ENCODE measurements around the gene PIEZO2. TPM values are rescaled to one million over a fixed set of nuclear protein-coding genes. Genes with fewer than 3 reads are reported as not detected.

The PIEZO2 gene
- total and polyA plus RNA-seq, 9 donors, result 2.0 to 8.5 (median 3.2) TPM

DNA sequence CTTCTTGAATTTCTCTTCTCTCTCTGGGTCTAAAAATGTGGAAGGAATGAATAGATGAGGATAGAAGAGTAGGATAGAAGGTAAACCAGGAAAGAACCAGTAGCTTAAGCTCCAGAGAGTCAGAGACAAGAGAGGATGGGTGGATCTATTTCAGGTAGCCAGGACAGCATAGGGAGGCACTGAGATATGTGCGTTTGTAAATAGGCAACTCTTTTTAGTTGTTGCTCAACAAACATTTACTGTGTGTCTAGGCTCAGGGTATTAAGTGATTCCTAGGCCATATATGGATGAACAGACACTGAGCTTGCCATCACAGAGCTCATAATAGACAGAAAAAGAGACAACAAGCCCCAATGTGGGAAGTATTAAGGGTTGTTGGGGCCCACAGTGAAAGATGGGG is 463.1 kb downstream of the PIEZO2 start:
- H3K9me3 ChIP-seq, result no peaks in the 10 kb centered on the region
- H3K36me3 ChIP-seq, result no peaks in the 10 kb centered on the region
- H3K4me1 ChIP-seq (ENCODE audit: insufficient read depth), result no peaks in the 10 kb centered on the region
- H3K27ac ChIP-seq, result no peak overlapping the region
- no peak overlapping the region for H3K4me3 ChIP-seq
- no peak for DNase-seq
- TF ChIP-seq POLR2A (IDR thresholded peaks at IDR 0.05), result no peak
- TF ChIP-seq, protein P1, sequence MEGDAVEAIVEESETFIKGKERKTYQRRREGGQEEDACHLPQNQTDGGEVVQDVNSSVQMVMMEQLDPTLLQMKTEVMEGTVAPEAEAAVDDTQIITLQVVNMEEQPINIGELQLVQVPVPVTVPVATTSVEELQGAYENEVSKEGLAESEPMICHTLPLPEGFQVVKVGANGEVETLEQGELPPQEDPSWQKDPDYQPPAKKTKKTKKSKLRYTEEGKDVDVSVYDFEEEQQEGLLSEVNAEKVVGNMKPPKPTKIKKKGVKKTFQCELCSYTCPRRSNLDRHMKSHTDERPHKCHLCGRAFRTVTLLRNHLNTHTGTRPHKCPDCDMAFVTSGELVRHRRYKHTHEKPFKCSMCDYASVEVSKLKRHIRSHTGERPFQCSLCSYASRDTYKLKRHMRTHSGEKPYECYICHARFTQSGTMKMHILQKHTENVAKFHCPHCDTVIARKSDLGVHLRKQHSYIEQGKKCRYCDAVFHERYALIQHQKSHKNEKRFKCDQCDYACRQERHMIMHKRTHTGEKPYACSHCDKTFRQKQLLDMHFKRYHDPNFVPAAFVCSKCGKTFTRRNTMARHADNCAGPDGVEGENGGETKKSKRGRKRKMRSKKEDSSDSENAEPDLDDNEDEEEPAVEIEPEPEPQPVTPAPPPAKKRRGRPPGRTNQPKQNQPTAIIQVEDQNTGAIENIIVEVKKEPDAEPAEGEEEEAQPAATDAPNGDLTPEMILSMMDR (IDR thresholded peaks at IDR 0.05), result no peak
- no peak for TF ChIP-seq EP300 (IDR thresholded peaks at IDR 0.05)
- WGBS, 3 donors, result 0 to 49% (median 0%) methylated on average over 1 of the region's 1 CpG
- intact Hi-C loops (cut with DNase I), result no loop called here
- H3K27me3 ChIP-seq, result no peaks in the 10 kb centered on the region

DNA sequence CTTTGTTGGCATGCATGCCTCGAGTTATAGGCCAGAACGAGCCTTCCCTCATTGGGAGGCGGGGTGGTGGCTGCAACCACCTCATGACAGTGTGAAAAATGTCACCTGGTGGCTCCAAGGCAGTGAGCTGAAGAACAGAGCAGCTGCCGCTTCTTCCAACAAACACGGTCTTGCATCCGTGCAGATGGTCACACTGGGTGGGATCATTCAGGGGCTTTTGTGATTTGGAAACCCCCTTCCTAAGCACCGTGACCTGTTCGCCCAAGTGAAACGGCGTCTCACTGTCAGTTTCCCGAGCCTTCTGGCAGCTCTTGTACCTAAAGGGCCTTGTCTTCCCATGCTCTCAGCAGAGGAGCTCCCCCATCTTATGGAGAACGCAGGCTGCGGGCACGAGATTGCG is 463.9 kb downstream of the PIEZO2 start:
- H3K4me3 ChIP-seq, result no peak overlapping the region
- no peaks in the 10 kb centered on the region for H3K36me3 ChIP-seq
- no peak for DNase-seq
- H3K27ac ChIP-seq, result no peak overlapping the region
- H3K27me3 ChIP-seq, result no peaks in the 10 kb centered on the region
- TF ChIP-seq POLR2A (IDR thresholded peaks at IDR 0.05), result no peak
- TF ChIP-seq, protein P1 (IDR thresholded peaks at IDR 0.05), result no peak
- TF ChIP-seq EP300 (IDR thresholded peaks at IDR 0.05), result no peak
- H3K9me3 ChIP-seq, result no peaks in the 10 kb centered on the region
- no peaks in the 10 kb centered on the region for H3K4me1 ChIP-seq (ENCODE audit: insufficient read depth)
- WGBS, 3 donors, result 48 to 59% (median 55%) methylated on average over 15 of the region's 15 CpGs
- intact Hi-C loops (cut with DNase I), result no loop called here

DNA sequence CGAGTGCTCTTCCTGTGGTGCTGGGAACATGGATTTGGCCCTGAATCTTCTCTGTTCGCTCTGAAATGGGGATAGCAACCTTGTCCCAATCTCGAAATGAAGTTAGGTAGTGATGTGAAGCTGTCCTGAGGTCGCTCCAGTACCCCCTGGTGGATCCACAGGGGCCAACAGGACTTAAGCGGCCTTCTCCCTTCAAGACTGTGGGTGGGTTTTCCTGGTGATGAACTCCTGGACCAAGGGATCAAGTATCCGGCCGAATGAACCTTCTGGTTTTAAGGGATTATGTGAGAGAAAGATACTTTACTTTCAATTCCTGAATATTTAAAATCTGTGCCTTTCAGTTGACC is 467.0 kb downstream of the PIEZO2 start:
- WGBS, 3 donors, result 92 to 95% (median 93%) methylated on average over 7 of the region's 7 CpGs

DNA sequence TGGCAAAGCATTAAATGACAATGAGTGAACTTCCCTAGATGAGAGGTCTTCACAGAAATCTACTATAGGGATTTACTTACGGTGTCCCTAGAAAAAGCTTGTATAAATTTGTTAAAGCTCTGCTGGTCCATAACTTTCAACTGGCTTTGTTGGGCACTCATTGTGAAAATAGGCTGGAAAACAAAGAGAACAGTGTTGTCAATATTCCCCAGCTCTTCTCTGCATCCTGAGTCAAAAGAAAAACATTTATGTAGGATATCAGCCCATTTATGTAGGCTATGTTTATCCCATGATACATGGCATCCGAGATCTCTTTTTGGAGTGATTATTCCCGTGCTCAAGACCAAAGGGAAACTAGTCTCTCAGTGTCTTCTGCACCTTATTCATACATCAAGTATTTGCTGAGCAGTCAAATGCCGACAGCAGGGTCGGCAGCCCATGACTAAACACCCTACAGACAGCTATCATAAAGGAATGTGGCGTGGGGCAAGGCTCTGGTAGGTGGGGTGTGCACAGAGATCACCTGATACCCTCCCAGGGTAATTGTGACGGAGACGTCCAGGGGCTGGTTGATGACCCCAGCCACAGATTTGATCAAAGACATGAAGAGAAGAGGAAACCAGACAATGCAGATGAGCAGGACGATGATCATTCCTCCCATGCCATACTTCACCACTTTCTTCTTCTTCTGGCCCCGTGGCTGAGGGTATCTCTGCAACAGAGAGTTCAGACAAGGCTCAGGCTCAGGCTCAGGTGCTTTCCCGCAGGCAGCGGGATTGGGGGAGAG is 467.6 kb downstream of the PIEZO2 start:
- Histone ChIP-seq H3K27ac (no peak overlapping the region), H3K9me3 (no peaks in the 10 kb centered on the region), H3K4me3 (no peak overlapping the region), H3K4me1 (ENCODE audit: insufficient read depth) (no peaks in the 10 kb centered on the region), H3K36me3 (no peaks in the 10 kb centered on the region), H3K27me3 (no peaks in the 10 kb centered on the region)
- DNase-seq, result no peak
- intact Hi-C loops (cut with DNase I), result no loop called here
- no peak for TF ChIP-seq POLR2A (IDR thresholded peaks at IDR 0.05)
- WGBS, 3 donors, result 87 to 89% (median 87%) methylated on average over 12 of the region's 12 CpGs

More for the DNA sequence above, 467.0 kb downstream of the PIEZO2 start:
- no peak overlapping the region for H3K4me3 ChIP-seq
- H3K36me3 ChIP-seq, result no peaks in the 10 kb centered on the region
- no peaks in the 10 kb centered on the region for H3K9me3 ChIP-seq
- no peak for TF ChIP-seq POLR2A (IDR thresholded peaks at IDR 0.05)
- TF ChIP-seq EP300 (IDR thresholded peaks at IDR 0.05), result no peak
- TF ChIP-seq, protein P1 (IDR thresholded peaks at IDR 0.05), result no peak
- no peaks in the 10 kb centered on the region for H3K27me3 ChIP-seq
- intact Hi-C loops (cut with DNase I), result no loop called here
- H3K4me1 ChIP-seq (ENCODE audit: insufficient read depth), result no peaks in the 10 kb centered on the region
- DNase-seq, result no peak
- no peak overlapping the region for H3K27ac ChIP-seq

DNA sequence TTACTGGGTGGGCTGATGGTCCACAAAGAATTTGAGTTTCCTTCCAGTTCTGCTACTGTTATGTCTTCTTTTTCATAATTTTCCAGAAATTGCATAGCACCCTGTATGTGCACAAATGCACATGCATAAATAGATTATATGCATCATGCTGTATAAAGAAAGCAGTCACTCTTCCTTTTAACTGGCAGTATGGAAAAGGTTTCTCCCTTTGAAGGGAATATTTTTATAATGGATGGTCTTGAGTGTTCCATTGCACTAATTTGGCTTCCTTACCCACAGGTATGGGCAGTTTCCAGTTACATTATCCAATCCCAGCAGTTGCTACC is 469.1 kb downstream of the PIEZO2 start:
- intact Hi-C loops (cut with DNase I), result no loop called here
- Histone ChIP-seq H3K4me1 (ENCODE audit: insufficient read depth) (no peaks in the 10 kb centered on the region), H3K27me3 (no peaks in the 10 kb centered on the region), H3K27ac (no peak overlapping the region), H3K4me3 (no peak overlapping the region), H3K9me3 (no peaks in the 10 kb centered on the region), H3K36me3 (no peaks in the 10 kb centered on the region)
- TF ChIP-seq POLR2A (IDR thresholded peaks at IDR 0.05), result no peak
- TF ChIP-seq EP300 (IDR thresholded peaks at IDR 0.05), result no peak
- no peak for DNase-seq

Measured in ovary (tissue), 9 donors.